Brain pericyte (primary cell): ENCODE results near the gene PHOSPHO2.
"Not testable (repeated sequence)": the region's sequence is repeated elsewhere in the genome, so short reads cannot be mapped to it uniquely, and the experiment has no call there.

Source experiments
- DNase-seq: peaks from one replicate; pipeline ENCODE4 v3.0.0-alpha.2; 2012; ENCODE audit warnings: low read depth, low spot score

Gene PHOSPHO2

GRCh38 chr2:169684135-169684565 is 10.1 kb upstream of the PHOSPHO2 start:
- DNase-seq = no peak

DNA sequence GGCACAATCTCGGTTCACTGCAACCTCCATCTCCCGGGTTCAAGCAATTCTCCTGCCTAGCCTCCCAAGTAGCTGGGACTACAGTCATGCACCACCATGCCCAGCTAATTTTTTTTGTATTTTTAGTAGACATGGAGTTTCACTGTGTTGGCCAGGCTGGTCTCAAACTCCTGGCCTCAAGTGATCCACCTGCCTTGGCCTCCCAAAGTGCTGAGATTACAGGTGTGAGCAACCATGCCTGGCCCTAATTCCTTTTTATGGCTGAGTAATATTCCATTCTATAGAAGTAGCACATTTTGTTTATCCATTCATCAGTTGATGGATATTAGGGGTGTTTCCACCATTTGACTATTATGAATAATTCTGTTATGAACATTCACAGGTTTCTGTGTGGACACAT is 9.6 kb upstream of the PHOSPHO2 start:
- not testable (repeated sequence) for DNase-seq

- DNase-seq = not testable (repeated sequence)
These were observed 7.4 kb upstream of the PHOSPHO2 start for GRCh38 chr2:169686825-169687224.

GRCh38 chr2:169687943-169688342 is 6.3 kb upstream of the PHOSPHO2 start:
- DNase-seq = not testable (repeated sequence)

- DNase-seq = no peak
These were observed 3.3 kb upstream of the PHOSPHO2 start for GRCh38 chr2:169690958-169691357.

DNA sequence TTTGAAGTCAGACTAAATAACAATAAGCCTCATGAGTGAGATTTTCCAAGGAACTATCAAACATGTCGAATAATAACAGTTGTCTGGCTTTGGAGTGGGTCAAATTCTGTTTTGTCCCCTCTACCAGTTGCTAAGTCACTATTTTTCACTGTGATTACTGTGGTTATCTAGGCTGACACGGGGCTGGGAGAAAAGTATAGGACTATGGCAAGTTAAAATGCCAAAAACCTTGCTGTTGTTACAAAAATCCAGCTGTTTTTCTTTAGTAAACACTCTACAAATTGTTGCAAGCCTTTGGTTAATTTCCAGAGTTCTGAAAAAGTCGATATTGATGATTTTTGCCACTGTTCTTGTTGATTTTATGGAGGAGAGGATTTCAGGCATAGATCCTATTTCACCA is 1.6 kb upstream of the PHOSPHO2 start:
- no peak for DNase-seq

- no peak for DNase-seq
These were observed 909 bp upstream of the PHOSPHO2 start for GRCh38 chr2:169693360-169693759.

DNA sequence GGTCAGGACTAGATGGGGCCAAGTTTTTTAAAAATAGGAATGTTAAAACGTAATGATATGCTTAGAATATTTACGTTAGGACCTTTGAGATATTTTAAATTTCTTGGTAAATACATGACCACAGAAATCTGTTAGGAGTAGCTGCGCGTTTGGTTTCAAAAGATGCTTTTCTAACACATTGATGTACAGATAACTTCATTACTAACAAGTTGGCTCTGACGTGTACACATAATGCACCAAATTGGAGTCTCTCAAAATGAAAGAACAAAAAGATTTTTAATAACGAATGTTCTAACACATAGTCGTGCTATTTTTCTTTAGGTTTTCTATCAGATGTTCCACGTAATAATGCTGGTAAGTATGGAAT is 608 bp downstream of the PHOSPHO2 start:
- DNase-seq = no peak

DNA sequence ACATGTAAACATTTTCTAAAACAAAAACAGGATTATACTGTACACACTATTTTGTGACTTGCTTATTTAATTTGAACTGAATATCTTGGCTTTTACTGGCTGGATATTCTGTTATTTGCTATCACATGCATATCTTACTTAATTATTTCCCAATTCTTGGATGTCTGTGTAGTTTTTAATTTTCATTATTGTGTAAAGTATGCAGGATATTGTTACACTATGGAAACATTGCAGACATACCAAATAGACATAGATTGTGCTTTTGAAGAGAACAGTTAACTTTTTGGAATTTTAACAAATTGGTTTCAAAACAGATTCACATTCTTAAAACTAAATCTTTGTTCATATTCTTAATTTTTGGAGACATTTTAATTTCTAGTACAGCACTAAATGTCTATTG is 2.1 kb downstream of the PHOSPHO2 start:
- DNase-seq = no peak

- not testable (repeated sequence) for DNase-seq
These were observed 4.9 kb downstream of the PHOSPHO2 start for GRCh38 chr2:169699173-169699572.

GRCh38 chr2:169702996-169703395 is 8.7 kb downstream of the PHOSPHO2 start:
- DNase-seq = no peak

DNA sequence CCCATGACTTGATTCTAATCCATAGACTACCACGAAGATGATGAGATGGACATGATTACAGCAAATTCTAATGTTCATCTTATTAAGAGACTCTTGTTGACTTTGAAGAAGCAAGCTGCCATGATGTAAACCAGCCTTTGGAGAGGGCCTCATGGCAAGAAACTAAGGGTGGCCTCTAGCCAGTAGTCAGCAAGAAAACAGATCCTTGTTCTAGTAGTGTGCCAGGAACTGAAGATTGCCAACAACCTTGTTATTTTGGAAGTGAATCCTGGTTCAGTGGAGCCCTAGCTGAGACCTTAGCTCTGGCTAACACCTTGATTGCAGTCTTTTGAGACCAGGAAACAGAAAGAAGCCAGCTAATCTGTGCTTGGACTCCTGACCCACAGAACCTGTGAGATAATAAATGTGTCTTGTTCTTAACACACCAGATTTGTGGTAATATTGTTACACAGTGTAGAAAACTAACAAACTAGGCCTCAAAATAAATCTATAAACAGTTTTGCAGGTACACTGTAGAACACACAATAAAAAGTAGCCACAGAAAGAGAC is 10.0 kb downstream of the PHOSPHO2 start:
- DNase-seq = no peak

GRCh38 chr2:169705927-169706326 is 11.7 kb downstream of the PHOSPHO2 start:
- no peak for DNase-seq

- DNase-seq = no peak
These were observed 13.4 kb downstream of the PHOSPHO2 start for GRCh38 chr2:169707626-169708025.

- DNase-seq = no peak
These were observed 15.1 kb downstream of the PHOSPHO2 start for GRCh38 chr2:169709331-169709730.

GRCh38 chr2:169709981-169710380 is 15.7 kb downstream of the PHOSPHO2 start:
- DNase-seq = no peak

DNA sequence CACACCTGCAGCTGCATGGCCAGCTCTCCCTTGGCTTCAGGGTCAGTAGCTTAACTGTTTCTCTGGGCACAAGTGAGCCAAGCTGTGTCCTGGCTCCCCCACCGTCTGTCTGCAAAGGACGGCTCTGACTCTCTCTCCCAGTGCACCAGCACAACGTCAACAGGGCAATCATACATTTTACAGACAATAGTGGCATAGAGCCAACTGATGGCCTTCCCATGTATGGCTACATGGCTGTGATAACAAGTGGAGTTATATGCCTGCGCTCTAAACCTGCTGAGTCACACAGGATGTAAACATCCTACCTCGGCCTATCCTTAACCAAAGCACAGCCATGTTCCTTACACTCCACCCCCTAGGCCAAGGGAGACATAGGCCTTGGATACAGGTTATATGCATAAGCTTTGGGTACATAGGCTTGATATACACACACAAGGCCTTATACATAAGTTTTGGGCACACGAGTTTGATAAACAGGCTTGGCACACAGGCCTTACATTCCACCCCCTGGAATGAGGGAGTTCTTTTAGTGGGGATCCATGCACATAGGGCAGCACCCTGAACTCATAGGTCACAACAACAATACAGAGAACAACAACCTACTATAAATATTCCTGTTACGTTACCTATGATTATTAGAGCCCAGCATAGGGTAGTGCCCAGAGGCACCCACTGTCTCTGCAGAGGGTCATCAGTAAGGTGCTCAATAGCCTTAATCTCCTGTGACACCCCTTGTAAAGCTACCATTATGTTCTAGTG is 17.7 kb downstream of the PHOSPHO2 start:
- DNase-seq = no peak

DNA sequence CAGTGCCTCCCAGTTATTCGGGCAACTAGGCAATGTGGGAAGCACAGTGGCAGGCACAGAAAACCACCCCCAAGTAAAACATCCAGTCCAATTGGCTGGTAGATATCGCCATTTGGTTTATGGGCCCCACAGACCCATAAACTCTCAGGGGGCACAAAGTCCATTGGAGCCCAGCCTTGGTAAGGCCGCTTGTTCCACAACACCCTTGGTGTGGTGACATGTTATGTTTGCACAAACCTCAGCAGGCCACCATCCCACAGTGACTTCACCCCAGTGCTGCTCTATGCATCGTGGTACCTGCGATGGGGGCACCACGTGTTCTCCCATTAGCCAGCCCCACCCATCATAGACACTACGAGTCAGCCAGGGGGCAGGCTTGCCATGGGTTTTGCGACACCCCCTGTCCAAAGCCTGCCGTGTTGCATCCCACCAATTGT is 18.5 kb downstream of the PHOSPHO2 start:
- no peak for DNase-seq

GRCh38 chr2:169713331-169713730 is 19.1 kb downstream of the PHOSPHO2 start:
- no peak for DNase-seq

DNA sequence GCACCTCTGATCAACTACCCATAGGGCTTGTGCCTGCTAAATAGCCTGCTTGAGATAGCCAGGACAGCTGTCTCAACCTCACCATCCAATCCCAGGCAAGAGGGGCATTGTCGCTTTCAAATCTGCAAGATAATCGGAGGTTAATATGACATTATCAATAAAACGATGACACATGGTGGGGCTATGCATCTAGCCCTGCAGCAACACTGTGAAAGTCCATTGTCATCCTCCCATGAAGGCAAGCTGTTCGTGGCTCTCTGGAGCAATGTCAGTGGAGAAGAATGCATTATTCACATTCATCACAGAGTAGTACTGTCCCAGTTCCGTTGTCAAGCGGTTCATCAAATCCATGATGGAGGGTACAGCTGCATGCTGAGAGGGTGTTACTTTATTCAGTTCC is 20.4 kb downstream of the PHOSPHO2 start:
- no peak for DNase-seq

DNA sequence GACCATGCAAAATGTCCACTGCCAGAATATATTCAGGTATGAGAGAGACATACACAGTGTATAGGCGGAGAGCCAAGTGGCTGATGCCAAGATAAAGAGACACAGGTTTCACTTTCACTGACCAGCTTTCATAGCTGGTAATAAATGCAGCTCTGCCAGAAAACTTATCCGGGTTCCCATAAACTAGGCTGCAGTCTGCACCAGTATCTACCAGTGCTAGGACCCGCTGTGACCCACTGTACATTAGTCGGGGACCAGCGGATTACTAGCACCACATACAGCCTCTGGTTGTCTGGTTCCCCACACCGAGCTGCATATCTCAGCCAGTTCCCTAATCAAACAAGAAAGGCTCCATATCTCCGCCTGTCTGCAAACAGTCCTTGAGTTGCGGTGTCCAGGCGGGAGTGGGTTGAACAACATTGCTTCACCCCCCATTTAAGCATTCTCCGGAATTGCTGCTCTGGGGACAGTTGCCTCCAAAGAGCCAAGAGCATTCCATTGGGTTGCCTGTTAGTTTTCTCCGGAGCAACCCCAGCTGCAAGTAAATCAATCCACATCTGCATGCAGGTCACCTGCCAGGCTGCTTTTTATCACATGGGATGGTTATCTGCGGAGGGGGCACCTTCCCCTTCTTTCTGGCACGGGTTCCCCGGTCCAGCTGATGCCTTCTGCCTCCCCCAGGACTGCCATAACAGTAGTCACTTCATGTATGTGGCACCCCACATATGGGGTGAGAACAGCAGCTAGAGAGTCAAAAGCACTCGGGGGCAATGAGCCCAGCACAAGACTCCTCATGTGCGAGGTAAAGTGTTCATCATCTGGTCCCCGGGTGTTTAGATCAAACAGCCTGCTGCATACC is 21.3 kb downstream of the PHOSPHO2 start:
- no peak for DNase-seq

- no peak for DNase-seq
These were observed 22.1 kb downstream of the PHOSPHO2 start for GRCh38 chr2:169716238-169716886.
